HG03095 (cell line): ENCODE results near the gene TTC39B.
"Not testable (repeated sequence)": the region's sequence is repeated elsewhere in the genome, so short reads cannot be mapped to it uniquely, and the experiment has no call there.

Source experiments
- ATAC-seq: cut with Tn5 transposase; IDR thresholded peaks from one replicate; pipeline ENCODE4 v1.9.1; 2021; ENCODE audit warnings: moderate library complexity; ENCODE audit not compliant: unreplicated experiment

Gene TTC39B

GRCh38 chr9:15306757-15307522, at the start of gene TTC39B:
TTC39B (minus strand) TSS chr9:15307216; CDS start chr9:15307125, 91 bp downstream.
- peak; percentile 97 for ATAC-seq

GRCh38 chr9:15355669-15356068, 48.7 kb upstream of the TTC39B start:
- ATAC-seq = no peak

DNA sequence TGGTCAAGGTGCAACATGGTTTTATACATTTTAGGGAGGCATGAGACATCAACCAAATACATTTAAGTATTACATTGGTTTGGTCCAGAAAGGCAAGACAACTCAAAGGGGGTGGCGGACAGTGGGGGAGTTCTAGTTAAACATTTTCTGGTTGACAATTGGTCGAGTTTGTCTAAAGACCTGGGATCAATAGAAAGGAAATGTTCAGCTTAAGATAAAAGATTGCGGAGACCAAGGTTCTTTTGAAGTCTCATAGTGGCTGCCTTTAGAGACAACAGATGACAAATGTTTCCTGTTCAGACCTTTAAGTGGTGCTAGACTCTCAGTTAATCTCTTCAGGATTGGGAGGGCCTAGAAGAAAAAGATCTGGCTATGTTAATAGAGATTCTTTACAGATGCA, 47.7 kb upstream of the TTC39B start:
- ATAC-seq = no peak

DNA sequence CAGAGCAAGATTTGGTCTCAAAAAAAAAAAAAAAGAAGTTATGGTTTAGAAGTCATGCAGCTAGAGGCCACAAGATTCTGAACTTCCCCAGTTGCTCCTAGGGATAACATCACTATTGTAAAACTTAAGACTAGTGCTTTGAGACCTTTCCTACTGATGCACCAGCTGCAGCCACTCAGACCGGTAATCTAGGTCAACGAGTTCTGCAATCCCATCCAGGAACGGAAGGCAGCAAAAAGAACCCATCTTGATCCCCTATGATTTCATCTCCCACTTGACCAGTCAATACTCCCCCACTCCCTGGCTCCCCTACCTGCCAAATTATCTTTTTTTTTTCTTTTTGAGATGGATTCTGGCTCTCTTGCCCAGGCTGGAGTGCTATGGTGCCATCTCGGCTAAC, 46.9 kb upstream of the TTC39B start:
- ATAC-seq = no peak

DNA sequence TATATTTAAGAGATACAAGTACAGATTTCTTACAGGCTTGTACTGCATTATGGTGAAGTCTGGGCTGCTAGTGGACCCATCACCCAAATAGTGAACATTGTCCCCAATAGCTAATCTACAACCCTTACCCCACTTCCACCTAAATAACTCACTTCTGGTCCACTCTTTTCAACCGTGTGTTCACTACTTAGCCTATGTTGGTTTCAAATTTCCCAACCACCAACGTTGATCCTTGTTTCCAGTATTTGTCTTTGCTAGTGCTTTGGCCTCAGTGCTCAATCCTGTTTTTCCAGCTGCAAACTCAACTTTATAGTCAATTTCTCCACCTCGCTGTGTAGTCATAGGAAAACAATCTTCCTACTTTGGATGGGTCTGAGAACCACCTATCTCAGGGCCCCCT, 45.3 kb upstream of the TTC39B start:
- ATAC-seq = no peak

- ATAC-seq = no peak
Measured at GRCh38 chr9:15349892-15350761, 43.1 kb upstream of the TTC39B start.

GRCh38 chr9:15346837-15347236, 39.8 kb upstream of the TTC39B start:
- no peak for ATAC-seq

DNA sequence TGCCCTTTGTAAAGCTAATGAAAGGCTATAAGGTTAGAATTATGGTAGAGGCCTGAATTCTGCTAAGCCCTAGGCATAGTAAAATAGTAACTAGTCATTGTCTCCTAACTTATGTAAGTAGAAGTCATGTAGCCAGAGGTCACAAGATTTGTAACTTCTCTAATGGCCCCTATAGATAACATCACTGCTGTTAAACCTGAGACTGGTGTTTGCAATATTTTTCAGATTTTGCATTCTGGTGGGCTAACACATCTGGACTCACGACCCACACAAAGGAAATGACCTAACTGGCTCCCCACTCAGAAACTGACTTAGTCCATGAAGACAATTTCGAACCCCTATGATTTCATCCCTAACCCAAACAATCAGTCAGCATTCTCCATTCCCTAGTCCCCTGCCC, 37.2 kb upstream of the TTC39B start:
- ATAC-seq = no peak

DNA sequence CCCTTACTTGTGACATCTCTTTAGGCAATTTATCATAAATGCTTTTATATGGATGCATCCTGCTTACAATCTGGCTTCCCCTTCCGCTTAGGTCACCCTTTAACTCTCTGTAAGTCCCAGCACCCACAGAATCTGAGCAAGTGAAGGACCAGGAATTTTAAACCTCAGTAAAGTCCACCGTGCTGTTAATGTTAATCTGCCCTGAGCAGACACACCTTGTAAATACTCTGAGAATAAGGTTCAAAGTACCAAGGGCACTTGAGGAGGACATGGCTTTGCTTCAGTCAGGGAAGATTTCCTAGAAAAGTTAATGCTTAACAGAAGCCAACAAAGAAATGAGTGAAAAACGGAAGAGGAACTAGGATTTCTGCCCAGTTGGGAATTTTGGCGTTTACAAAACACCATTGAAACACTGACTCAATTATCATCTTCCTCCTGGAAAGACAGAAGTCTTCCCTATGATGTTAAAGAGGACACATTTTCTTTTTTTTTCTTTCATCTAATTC, 26.4 kb upstream of the TTC39B start:
- no peak for ATAC-seq

DNA sequence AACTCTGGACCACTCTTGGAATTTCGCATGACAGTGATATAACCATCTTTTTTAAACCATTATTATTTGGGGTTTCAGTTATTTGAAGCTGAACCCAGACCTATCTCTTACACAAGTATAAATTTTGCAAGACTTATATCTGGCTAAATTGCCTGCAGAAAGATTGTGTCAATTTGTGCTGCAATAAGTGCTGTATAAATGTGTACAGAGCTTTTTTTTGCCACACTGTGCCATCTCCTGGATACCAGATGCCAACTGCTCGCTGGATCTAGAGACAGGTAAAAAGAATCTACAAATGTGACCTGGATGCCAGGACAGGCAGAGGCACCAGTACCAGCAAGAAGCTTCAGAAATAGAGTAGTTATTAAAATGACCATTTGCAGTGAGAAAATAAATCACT, 25.9 kb upstream of the TTC39B start:
- no peak for ATAC-seq

GRCh38 chr9:15329539-15330109, 22.6 kb upstream of the TTC39B start:
- no peak for ATAC-seq

- no peak for ATAC-seq
Measured at GRCh38 chr9:15328946-15329345, 21.9 kb upstream of the TTC39B start.

DNA sequence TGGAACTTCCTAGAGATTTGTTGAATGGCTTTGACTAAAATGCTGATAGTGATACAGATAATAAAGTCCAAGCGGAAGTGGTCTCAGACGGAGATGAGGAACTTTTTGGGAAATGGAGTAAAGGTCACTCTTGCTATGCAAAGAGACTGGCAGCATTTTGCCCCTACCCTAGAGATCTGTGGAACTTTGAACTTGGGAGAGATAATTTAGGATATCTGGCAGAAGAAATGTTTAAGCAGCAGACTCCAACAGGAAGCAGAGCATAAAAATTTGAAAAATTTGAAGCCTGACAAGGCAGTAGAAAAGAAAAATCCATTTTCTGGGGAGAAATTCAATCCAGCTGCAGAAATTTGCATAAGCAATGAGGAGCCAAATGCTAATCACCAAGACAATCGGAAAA, 15.7 kb upstream of the TTC39B start:
- ATAC-seq = not testable (repeated sequence)

DNA sequence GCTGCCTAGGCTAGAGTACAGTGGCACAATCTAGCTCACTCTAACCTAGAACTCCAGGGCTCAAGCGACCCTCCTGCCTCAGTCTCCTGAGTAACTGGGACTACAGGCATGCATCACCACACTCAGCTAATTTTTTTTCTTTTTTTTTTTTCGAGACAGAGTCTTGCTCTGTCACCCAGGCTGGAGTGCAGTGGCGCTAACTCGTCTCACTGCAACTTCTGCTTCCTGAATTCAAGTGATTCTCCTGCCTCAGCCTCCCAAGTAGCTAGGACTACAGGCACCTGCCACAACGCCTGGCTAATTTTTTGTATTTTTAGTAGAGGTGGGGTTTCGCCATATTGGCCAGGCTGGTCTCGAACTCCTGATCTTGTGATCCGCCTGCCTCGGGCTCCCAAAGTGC, 12.6 kb upstream of the TTC39B start:
- not testable (repeated sequence) for ATAC-seq

GRCh38 chr9:15317836-15318235, 10.8 kb upstream of the TTC39B start:
- no peak for ATAC-seq

DNA sequence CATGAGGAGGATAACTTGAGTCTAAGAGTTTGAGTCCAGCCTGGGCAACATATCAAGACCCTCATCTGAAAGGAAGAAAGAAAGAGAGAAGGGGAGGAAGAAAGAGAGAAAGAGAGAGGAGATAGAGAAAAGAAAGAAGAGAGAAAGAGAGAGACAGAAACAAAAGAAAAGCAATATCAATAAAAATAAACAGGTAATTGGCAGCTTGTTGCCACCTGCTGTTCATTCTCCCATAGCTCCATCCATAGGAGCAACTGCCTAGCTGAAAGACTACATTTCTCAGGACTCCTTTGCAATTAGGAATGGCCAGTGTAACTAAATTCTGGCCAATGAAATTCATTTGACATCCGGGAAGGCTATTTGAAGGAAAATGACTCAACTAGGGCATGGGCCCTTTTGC, 4.6 kb upstream of the TTC39B start:
- ATAC-seq = no peak

- no peak for ATAC-seq
Measured at GRCh38 chr9:15310107-15310850, 3.3 kb upstream of the TTC39B start.

- ATAC-seq = no peak
Measured at GRCh38 chr9:15308511-15308910, 1.5 kb upstream of the TTC39B start.

DNA sequence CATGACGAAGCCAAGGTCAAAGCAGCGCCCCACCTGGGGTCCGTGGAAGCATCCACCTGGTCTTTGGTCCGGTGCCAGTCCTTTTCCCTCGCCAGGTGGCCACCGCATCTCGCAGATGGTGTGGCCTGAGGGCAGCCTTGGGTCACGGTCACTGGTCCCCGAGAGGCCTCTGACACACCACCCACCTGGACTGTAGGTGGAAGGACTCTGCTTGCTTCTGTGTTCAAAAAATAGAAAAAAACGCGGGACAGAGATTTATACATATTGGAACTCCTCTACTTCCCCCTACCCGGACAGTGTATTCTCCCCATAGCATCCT, 466 bp upstream of the TTC39B start:
- ATAC-seq = peak; percentile 29

- ATAC-seq = no peak
Measured at GRCh38 chr9:15306068-15306756, 804 bp downstream of the TTC39B start.
